GM12865 (cell line): Measurements from ENCODE around the gene LLGL2.

ENCODE experiments used
- DNase-seq: peaks from one replicate; pipeline ENCODE4 v3.0.0; 2010; ENCODE audit warnings: low read depth
- H3K4me3 ChIP-seq: 2 replicates; pipeline ENCODE4 v1.5.1; 2011; ENCODE audit warnings: mild to moderate bottlenecking, low read depth, low read length, control low read depth
- CTCF ChIP-seq: IDR thresholded peaks from 2 replicates; pipeline ENCODE4 v1.5.1; 2011; ENCODE audit warnings: low read length, control low read depth, low read depth, inconsistent platforms; ENCODE audit not compliant: insufficient read depth; ENCODE audit errors: missing control alignments

Gene LLGL2

GRCh38 chr17:75558666-75559530 lies 33.4 kb downstream of the LLGL2 start:
- H3K4me3 ChIP-seq: no peak overlapping the region
- no peak for TF ChIP-seq CTCF

GRCh38 chr17:75559958-75560533 lies 34.5 kb downstream of the LLGL2 start:
- H3K4me3 ChIP-seq: no peak overlapping the region
- no peak for DNase-seq
- TF ChIP-seq CTCF: no peak

More at GRCh38 chr17:75558666-75559530, 33.4 kb downstream of the LLGL2 start:
- no peak for DNase-seq

GRCh38 chr17:75561927-75562603 lies 36.6 kb downstream of the LLGL2 start:
- DNase-seq: no peak
- no peak overlapping the region for H3K4me3 ChIP-seq
- TF ChIP-seq CTCF: no peak

- DNase-seq: no peak
These were observed 37.7 kb downstream of the LLGL2 start for GRCh38 chr17:75563063-75563758.

GRCh38 chr17:75564195-75564594 lies 38.7 kb downstream of the LLGL2 start:
- H3K4me3 ChIP-seq: no peak overlapping the region
- DNase-seq: no peak
- TF ChIP-seq CTCF: no peak

More at GRCh38 chr17:75563063-75563758, 37.7 kb downstream of the LLGL2 start:
- H3K4me3 ChIP-seq: no peak overlapping the region
- no peak for TF ChIP-seq CTCF

GRCh38 chr17:75565066-75565465 lies 39.6 kb downstream of the LLGL2 start:
- no peak for DNase-seq
- no peak for TF ChIP-seq CTCF
- no peak overlapping the region for H3K4me3 ChIP-seq
